Gastroesophageal sphincter (tissue), 3 donors: Measurements from ENCODE around the gene NUP43.
A peak's percentile ranks its signal among the peaks of the same experiment; 100 is the strongest.

Experiments used
- POLR2AphosphoS5 ChIP-seq: sonication (generic); formaldehyde crosslinking; IDR thresholded peaks from one replicate; pipeline ENCODE4 v1.6.1; 2017; ENCODE audit warnings: antibody characterized with exemption
- TF ChIP-seq, protein P1 (sequence below), 4 experiments: fragments of 200-600 bp in 2 of 4; fragments of 450-650 bp in 2 of 4; sonication (generic) in 1 of 4; IDR thresholded peaks; one replicate each; pipeline ENCODE4 v1.5.1; 2017 to 2019; ENCODE audit warnings: antibody characterized with exemption in 4 of 4, mild to moderate bottlenecking in 2 of 4, moderate library complexity in 2 of 4

DNA sequence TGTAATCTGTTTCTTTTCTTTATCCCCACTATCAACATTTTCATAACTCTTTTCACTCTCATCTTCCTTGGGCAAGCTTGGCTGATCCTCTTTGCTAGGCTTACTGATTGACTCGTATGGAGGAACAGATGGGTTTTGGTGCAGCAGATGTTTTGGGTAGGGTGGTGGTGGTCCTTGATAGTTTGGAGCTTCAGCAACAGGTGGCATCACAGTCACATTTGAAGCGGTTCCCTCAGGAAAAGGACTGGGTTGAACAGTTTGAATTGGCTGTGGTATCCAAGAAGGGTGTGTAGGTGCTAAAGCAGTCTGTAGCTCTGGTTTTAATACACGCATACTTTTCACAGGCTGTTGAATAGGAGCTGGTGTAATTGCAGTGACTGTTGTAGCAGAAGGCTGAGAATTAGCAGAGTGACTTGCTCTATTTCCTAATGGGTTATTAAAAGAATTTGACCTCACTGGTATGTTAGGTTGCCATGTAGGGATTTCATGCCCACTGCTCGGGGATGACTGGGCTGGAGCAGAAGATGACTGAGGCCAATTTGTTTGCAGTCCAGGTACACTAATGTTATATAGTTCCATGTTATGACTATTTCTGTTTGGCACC is 63.0 kb downstream of the NUP43 start:
- TF ChIP-seq, protein P1, sequence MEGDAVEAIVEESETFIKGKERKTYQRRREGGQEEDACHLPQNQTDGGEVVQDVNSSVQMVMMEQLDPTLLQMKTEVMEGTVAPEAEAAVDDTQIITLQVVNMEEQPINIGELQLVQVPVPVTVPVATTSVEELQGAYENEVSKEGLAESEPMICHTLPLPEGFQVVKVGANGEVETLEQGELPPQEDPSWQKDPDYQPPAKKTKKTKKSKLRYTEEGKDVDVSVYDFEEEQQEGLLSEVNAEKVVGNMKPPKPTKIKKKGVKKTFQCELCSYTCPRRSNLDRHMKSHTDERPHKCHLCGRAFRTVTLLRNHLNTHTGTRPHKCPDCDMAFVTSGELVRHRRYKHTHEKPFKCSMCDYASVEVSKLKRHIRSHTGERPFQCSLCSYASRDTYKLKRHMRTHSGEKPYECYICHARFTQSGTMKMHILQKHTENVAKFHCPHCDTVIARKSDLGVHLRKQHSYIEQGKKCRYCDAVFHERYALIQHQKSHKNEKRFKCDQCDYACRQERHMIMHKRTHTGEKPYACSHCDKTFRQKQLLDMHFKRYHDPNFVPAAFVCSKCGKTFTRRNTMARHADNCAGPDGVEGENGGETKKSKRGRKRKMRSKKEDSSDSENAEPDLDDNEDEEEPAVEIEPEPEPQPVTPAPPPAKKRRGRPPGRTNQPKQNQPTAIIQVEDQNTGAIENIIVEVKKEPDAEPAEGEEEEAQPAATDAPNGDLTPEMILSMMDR (IDR thresholded peaks at IDR 0.05): no peak
- peak; percentile 34 for TF ChIP-seq POLR2AphosphoS5
